Amniotic epithelial cell (primary cell): ENCODE data around the gene TYMP.
"Not testable (repeated sequence)": the region's sequence is repeated elsewhere in the genome, so short reads cannot be mapped to it uniquely, and the experiment has no call there.

Experiments
- DNase-seq: peaks from one replicate; pipeline ENCODE4 v3.0.0-alpha.2; 2010; ENCODE audit warnings: low read depth

The TYMP gene

DNA sequence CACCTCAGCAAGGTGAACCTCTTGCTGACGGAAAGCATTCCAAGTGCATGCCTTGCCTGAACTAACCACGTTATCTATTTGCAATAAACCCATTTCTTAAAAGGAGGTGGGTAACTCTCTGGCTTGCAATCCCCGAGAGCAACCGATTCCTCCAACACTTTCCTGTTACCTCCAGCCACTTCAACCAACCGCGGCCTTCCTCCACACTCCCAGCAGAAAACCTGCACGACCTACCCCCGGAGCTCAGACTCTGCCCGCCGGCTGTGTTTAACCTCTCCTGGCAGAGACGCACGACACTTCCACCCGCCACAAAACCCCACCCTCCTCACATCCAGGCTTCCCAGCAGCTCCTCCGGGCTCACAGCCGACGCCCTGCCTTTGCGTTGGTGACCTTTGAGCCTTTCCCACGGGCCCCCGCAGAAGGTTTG, 5.1 kb downstream of the TYMP start:
- DNase-seq, result no peak

DNA sequence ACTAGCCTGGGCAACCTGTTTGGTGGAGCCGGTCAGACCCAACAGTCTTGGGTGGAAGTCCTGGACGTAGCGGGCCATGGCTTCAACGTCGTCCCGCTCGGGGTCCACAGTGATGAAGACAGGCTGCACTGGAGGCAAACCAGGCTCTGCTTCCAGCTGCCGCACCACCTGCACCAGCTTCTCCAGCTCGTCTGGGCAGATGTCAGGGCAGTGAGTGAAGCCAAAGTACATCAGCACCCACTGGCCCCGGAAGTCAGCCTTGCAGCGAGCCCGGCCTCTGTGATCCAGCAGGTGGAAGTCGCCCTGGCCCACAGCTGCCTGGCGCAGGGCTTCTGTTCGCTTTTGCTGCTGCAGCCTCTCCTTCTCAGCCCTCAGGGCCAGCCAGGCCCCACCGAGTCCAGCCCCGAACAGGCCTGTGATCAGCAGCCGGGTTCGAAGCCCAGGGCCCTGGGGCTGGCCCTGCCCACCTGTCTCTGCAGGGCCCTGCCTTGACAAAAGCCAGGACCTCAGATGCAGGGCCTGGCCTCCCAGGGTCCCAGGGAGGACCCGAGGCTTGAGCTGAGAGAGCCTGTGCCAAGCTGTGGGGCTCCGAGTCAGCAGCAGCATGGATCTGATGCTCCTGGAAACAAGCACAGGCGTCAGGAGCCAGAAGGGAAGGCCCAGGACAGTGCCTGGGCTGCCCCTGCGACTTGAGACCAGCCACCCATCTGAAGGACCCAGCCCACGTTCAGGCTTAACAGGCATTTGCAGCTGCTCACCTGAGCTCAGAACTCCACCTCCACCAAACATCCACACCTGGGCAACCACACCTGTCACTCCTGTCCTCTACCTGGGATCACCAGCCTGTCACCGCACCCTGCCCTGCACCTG, 5.8 kb downstream of the TYMP start:
- no peak for DNase-seq

DNA sequence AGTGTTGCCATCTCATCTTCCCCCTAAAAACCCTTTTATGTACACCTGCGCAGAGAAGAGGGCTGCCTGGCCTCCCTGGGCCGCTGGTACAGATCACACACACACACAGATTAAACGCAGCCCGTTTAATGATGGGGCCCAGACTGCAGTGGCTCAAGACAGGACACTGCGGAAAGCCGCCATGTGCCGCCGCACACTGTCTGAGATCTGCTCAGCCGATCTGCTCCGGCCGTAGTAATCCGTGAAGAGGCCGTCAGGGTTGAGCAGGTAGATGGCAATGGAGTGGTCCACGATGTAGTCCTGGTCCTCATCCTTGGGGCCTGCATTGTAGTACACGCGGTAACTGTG, 6.4 kb downstream of the TYMP start:
- no peak for DNase-seq

DNA sequence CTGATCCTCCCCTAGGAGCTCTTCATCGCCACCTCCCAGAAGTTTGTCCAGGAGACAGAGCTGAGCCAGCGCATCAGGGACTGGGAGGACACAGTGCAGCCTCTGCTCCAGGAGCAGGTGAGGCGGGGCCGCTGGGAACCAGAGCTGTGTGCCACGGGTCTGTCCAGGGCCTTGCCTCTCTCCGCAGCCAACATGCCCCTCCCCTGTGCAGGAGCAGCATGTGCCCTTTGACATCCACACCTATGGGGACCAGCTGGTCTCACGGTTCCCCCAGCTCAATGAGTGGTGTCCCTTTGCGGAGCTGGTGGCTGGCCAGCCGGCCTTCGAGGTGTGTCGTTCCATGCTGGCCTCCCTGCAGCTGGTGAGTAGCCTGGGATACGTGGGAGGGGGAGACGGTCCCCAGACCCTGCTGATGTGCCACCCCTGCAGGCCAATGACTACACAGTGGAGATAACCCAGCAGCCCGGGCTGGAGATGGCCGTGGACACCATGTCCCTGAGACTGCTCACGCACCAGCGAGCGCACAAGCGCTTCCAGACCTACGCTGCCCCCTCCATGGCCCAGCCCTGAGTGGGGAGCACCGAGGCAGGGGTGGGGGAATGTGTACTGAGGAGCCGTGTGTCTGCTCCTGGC, 6.9 kb downstream of the TYMP start:
- no peak for DNase-seq

DNA sequence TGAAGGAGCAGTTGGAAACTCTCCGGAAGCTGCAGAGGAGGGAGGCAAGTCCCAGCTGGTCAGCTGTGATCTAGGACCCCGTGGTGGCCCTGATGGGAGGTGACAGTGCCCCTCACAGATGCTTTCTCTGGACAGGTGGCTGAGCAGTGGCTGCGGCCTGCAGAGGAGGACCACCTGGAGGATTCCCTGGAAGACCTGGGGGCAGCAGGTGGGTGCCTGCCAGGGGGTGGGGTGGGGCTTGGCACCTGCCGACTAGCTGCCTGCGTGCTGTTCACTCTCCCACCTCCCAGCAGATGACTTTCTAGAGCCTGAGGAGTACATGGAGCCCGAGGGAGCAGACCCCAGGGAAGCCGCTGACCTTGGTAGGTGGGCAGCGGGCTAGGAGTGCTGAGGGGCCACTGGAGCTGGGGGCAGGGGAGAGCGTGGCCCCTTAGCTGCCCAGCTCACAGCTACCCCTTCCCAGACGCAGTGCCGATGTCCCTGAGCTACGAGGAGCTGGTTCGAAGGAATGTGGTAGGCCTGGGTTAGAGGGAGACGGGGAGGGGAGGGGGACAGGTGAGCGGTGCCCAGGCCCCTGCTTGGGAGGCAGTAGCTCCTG, 7.5 kb downstream of the TYMP start:
- no peak for DNase-seq

DNA sequence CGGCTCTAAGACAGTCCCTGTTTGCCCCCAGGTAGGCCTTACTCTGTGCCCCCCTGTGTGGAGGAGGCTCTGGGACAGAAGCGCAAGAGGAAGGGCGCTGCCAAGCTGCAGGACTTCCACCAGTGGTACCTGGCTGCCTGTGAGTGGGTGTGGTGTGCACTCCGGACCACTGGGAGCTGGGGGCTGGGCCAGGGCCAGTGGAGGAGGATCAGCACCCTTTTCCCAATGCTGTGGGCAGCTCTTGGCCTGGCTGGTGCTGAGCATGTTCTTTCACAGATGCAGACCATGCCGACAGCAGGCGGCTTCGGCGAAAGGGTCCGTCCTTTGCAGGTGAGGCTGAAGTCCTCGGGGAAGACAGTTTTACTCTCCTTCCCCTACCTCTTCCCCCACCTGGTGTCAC, 8.1 kb downstream of the TYMP start:
- no peak for DNase-seq

DNA sequence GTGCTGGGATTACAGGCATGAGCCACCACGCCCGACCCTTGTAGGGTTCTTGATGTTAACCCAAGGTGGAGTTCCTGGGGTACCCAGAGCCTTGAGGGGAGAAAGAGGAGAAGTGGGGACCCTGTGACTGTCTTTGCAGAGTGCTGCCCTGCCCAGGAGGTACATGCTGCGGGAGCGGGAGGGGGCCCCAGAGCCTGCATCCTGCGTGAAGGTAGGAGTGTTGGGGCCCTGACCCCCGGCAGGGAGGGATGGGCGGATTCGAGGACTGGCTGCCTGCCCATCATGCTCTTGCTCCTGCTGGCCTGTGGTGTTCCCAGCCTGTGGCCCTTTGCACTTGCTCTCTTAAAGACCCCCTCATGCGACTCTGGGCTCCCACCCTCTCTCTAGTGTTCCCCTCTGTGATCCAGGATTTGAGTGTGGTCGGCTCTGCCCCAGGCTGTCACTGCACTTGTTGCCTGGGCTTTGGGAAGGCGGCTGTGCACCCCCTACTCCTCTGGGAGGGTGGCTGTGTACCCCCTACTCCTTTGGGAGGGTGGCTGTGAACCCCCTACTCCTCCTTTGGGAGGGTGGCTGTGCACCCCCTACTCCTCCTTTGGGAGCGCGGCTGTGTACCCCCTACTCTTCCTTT, 8.9 kb downstream of the TYMP start:
- DNase-seq, result no peak

DNA sequence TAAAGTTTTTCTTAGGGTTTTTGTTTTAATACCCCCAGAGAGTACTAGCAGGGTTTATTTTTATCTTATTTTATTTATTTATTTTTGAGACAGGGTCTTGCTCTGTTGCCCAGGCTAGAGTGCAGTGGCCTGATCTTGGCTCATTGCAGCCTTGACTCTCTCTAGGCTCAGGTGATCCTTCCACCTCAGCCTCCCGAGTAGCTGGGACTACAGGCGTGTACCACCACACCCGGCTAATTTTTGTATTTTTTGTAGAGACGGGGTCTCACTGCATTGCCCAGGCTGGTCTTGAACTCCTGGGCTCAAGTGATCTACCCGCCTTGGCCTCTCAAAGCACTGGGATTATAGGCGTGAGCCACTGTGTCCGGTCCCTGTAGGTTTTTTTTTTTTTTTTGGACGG, 9.6 kb downstream of the TYMP start:
- not testable (repeated sequence) for DNase-seq

DNA sequence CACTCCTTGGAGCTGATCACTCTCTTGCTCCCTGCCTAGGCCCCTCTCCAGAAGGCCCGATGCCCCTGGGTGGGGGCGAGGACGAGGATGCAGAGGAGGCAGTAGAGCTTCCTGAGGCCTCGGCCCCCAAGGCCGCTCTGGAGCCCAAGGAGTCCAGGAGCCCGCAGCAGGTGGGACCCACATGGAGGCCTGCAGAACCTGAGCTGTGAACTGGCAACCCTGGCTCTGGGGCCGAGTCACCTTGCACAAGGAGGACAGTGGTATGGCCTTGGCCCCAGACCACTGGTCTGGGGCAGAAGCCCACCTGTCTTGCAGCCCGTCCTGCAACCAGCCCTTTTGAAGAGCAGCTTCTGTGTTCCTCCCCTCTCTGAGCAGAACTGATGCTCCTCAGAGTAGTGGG, 10.7 kb downstream of the TYMP start:
- no peak for DNase-seq

DNA sequence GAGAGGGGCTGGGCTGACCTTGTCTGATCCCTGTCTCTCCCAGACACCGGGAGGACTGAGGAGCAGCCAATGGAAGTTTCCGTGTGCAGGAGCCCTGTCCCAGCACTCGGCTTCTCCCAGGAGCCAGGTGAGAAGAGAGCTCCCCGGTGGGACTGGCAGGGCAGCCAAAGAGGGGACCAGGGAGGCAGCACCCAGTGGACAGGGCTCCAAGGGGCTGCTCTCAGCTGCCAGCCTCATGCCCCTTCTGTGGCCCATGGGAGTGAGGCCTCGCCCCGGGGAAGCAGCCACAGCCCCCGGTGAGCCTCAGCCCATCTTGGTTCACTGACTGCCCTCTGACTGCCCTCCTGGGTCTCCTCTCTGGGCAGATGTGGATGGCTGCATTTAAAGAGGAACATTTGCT, 11.2 kb downstream of the TYMP start:
- no peak for DNase-seq

DNA sequence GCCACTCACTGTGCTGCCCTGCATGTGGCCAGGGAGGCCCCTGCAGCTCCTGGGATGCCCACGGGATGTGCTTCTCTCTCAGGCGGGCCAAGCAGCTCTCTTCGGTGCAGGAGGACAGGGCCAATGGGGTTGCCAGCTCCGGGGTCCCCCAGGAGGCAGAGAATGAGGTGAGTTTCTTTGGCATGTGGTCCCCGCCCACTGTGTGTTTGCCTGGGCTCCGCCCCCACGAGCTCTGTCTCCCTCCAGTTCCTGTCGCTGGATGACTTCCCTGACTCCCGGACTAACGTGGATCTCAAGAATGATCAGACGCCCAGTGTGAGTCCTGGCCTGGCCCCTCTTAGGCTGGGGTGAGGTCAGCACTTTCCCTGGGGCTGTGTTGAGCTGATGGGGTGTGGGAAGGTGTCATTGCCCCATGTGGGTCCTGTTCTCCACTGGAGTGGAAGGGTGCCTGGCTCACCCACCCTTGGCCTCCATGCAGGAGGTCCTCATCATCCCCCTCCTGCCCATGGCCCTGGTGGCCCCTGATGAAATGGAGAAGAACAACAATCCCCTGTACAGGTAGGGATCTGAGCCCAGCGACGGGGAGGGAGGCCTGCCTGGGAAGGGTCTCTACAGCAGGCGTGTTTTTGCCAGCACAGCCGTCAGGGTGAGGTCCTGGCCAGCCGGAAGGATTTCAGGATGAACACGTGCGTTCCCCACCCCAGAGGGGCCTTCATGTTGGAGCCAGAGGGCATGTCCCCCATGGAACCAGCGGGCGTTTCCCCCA, 12.1 kb downstream of the TYMP start:
- no peak for DNase-seq

DNA sequence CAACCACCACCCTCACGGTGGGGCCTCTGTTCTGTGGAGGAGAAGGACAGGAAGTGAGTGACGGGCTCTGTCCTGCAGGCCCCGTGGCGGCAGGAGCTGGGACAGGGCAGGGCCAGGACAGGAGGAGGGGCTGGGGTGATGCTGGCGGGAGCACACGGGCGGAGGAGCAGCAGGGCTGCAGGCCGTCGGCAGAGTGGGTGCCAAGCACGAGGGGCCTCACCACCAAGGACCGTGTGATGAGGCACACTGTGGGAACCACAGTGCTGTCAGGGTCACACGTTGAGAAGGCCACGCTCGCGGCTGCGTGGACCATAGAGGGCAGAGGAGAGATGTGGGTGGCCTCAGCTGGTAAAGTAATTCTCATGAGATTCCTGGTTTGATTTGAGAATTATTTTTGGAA, 12.9 kb downstream of the TYMP start:
- no peak for DNase-seq

DNA sequence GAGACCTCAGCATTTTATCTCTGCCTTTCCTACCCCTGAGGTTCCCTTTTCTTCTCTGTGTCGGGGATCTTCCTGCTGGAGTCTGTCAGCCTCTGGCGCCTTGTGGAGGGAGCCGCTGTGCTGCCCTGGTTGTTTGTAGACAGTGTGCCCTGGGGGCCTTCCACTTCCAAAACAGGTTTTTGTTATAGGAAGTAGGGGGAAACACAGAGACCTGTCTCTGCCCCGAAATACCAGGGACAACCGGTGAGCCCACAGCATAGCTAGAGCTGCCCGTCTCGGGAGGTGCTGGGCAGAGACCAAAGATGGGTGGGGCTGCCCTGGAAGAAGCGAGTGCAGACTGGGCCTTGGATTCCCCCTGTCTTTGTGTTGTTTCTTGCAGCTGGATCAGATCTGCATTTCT, 13.7 kb downstream of the TYMP start:
- no peak for DNase-seq

DNA sequence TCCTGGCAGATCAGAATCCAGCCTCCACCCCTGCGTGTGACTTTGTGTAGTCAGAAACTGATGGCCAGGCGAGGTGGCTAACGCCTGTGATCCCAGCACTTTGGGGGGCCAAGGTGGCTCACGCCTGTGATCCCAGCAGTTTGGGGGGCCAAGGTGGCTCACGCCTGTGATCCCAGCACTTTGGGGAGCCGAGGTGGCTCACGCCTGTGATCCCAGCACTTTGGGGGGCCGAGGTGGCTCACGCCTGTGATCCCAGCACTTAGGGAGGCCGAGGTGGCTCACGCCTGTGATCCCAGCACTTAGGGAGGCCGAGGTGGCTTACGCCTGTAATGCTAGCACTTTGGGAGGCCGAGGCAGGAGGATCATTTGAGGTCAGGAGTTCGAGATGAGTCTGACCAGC, 16.6 kb downstream of the TYMP start:
- DNase-seq, result no peak

DNA sequence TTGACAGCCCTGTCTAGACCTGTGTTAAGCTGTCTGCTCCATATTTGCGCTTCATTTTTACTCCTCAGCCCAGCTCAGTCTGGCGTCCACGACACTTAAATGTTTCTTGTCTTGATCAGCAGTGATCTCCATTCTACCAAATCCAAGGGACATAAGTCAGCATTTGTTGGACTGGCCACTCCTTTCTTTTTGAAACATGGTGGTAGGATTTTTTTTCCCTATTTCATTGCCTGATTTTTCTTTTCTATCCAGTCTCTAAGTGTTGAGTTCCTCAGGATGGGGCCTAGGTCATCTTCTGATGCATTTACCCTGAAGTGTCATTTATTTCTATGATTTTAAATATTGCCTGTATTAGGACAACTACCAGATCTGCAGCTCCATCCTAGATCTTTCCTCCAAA, 20.9 kb downstream of the TYMP start:
- DNase-seq, result no peak

DNA sequence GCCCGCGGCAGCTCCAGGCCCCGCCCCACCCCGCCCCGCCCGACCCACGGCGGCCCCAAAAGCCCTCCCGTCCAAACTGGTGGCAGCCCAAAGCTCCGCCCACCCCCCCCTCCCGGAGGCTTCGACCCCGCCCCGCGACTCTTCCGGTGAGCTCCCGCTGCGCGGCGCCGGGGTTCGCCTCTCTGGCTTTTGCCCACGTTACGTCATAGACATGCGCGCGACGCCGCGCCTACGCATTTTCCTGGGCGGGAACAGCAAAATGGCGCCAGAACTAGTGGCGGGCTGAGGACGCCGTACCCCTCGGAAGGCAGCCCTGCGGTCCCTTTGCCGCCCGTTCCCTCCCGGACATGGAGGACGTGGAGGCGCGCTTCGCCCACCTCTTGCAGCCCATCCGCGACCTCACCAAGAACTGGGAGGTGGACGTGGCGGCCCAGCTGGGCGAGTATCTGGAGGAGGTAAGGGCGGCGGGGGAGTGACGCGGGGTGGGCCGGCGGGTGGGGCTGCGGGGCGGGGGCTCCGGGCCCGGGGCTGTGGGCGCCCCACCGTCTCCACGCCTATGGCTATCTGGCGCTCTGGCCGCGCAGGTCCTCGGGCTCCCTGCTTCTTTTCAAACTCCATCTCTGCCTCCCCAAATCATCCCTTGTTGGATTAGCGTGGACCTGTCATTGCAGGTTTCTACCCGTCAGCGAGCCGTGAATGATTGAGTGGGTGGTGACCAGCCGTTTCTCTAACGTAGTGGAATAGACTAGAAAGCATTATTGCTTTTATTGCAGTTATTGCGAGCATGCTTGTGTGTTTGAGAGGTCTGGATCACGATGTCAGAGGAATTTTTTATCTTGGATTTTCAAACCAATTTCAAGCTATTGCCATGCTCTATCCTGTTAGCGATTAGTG, 21.6 kb downstream of the TYMP start, which contains the start of gene NCAPH2:
Gene NCAPH2 (plus strand): TSS at position 234 of the 894 bp plus-strand sequence. CDS start 114 bp downstream, at position 348.
- DNase-seq, result peak; percentile 92

DNA sequence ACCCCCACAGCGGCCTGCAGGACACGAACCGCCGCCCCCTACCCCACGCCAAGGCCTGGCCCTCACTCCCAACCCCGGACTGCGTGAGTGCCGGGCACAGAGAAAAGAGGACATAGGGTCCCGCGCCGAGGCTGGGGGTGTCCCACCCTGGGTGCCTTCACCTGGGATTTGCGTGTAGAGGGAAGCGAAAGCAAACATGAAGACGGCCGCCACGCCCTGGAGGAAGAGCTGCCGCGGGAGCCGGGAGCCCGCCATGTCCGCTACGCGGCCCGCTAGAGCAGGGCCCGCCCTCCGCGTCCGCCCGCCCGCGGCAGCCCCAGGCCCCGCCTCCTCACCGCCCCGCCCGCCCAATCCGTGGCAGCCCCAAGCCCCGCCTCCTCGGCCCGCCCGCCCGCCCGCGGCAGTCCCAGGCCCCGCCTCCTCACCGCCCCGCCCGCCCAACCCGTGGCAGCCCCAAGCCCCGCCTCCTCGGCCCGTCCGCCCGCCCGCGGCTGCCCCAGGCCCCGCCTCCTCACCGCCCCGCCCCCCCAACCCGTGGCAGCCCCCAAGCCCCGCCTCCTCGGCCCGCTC, 22.3 kb downstream of the TYMP start, which contains the start of gene LMF2:
Gene LMF2 (minus strand): TSS at position 282 of the 570 bp plus-strand sequence. CDS start 27 bp downstream, at position 255.
- DNase-seq, result no peak

DNA sequence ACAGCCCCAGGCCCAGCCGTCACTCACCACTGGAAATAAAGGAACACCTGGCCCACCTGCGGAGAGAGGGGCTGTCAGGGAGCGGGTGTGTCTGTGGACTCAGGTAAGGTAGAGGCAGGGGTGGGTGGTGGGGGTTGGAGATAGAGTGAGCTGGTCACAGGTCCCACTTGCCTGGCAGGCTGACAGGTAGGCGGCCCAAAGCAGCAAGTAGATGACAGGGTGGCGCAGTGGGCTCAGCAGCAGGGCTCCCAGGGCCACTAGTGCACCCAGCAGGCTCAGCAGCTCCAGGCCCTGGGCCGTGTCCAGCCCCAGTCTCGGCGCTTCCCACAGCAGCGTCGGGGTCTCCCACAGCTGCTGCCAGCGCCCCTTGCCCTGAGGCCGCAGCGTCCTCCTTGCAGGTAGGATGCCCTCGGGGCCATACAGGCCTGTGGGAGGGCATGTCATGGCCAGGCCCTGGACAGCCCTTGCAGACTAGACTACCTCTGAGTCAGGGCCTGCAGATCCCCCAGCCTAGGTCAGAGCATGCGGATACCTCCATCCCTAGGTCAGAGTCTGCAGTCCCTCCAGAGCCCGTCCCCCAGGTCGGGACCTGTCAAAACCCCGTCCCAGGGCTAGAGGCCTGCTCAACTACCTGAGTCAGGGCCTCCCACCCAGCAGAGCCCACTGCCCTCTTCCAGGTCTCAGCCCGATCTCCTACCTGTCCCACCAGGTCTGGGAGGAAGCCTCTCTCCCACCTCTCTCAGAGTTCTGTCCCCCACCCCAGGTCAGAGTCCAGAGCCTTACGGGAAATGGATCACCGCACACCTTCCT, 23.0 kb downstream of the TYMP start:
- peak; percentile 13 for DNase-seq

DNA sequence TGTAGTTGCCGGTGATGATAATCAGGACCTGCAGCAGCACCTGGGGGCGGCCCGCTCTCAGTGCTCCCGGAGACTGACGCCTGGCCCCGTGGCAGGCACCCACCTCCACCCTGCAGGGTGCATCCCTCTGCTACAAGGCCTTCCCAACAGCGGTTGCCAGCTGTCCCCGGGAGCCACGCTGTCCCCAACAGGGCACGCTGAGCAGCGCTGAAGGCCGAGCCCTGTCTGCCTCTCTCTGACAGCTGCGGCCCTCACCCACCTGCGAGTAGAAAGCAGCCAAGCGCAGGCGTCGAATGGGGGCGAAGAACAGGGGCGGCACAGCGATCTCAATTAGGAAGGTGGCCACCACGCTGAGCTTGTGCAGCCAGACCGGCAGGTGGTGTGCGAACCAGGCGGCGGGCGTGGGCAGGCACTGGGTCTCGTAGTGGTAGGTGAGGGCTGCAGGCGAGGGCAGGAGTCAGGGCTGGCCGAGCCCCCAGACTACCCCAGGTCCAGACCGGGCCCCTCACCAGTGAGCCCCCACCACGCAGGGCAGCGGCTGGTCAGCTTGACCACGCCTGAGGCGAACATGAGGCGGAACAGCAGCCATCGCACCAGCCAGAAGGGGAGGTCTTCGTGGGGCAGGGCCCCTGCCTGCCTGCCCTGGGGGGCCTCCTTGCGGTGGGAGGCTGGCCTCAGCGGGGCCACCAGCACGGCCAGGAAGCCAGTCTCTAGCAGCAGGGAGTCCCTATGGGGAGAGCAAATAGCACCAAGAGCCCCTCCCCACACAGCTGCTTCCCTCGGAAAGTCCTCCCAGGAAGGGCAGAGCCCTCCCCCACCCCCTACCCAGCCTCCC, 23.8 kb downstream of the TYMP start:
- no peak for DNase-seq
